ENCODE measurements around the gene STK10.

- no peak for TF ChIP-seq CTCF (conservative IDR thresholded peaks at IDR 0.05)
- TF ChIP-seq ZFX (IDR thresholded peaks at IDR 0.05), result no peak
These were observed 16.9 kb downstream of the STK10 start for GRCh38 chr5:172171118-172171517.
